ENCODE measurements around the gene TTC31. TPM values are rescaled to one million over a fixed set of nuclear protein-coding genes. Genes with fewer than 3 reads are reported as not detected.
"Not testable (repeated sequence)": the region's sequence is repeated elsewhere in the genome, so short reads cannot be mapped to it uniquely, and the experiment has no call there.

TTC31 gene
- total RNA-seq, 1 donor from 2014 or later = 5.3 TPM

DNA sequence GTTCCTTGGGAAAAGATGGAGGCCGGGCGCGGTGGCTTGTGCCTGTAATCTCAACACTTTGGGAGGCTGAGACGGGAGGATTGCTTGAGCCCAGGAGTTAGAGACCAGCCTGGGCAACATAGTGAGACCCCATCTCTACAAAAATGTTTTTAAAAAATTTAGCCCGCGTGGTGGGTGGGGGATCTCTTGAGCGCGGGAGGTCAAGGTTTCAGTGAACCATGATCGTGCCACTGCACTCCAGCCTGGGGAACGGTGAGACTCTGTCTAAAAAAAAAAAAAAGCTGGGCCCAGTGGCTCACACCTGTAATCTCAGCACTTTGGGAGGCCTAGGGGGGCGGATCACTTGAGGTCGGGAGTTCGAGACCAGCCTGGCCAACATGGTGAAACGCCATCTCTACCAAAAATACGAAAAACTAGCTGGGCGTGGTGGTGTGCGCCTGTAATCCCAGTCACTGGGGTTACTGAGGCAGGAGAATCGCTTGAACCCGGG lies 839 bp downstream of the TTC31 start:
- DNase-seq (ENCODE audit: low read depth in 2 of 2) = not testable (repeated sequence)

DNA sequence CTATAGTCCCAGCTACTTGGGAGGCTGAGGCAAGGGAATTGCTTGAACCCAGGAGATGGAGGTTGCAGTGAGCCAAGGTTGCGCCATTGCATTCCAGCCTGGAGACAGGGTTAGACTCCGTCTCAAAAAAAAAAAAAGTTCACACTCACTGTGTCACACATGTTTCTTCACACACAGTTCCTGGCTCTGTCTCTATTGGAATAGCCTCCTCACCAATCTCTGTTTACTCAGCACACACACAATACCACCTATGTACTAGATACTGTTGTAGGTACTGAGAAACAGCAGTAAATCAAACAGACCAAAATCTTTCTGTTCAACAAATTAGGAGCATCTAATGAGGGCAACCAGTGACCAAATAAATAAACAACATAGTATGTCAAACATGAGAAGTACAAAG lies 3.3 kb downstream of the TTC31 start:
- no peak for DNase-seq (ENCODE audit: low read depth in 2 of 2)

DNA sequence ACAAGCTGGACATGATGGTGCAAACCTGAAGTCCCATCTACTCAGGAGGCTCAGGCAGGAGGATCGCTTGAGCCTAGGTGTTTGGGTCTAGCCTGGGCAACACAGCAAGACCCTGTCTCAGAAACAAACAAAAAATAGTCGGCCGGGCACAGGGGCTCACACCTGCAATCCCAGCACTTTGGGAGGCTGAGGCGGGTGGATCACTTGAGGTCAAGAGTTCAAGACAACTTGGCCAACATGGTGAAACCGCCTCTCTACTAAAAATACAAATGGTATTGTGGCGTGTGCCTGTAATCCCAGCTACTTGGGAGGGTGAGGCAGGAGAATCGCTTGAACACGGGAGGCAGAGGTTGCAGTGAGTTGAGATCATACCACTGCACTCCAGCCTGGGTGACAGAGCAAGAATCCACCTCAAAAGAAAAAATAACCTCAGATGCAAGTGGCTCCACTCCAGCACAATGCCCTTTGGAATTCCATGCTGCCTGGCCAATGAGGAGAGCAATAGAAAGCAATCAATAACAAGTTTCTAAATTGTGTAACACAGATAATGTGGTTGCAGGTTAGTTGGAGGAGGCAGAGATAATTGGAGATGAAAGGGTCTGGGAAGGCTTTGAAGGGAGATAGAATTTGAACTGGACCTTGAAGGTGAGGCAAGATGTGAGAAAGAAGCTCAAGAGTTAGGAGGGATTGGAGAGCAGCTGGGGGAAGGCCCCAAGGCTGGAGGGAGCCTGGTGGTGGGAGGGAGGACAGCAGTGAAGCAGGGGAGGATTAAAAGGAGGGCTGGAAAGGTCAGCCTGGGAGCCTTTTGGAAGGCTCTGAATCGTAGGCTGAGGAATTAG lies 6.0 kb downstream of the TTC31 start:
- no peak for DNase-seq (ENCODE audit: low read depth in 2 of 2)

DNA sequence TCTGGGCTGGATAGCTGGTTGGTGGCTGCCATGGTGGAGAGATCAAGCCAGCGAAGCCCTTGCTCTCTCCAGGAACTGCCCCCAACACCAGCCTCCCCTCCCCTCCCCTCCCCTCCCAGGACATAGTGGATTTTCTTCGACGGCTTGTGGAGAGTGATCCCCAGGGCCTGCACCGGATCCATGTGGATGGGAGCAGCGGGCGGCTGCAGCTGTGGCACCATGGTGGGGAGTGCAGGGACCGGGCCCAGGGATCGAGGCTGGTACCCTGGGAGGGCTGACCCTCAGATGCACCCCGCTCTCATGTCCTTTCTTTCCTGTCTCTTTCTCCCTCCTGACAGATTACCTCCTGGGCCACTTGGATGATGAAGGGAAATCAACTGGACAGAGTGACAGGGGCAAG lies 7.0 kb downstream of the TTC31 start:
- DNase-seq (ENCODE audit: low read depth in 2 of 2) = no peak

DNA sequence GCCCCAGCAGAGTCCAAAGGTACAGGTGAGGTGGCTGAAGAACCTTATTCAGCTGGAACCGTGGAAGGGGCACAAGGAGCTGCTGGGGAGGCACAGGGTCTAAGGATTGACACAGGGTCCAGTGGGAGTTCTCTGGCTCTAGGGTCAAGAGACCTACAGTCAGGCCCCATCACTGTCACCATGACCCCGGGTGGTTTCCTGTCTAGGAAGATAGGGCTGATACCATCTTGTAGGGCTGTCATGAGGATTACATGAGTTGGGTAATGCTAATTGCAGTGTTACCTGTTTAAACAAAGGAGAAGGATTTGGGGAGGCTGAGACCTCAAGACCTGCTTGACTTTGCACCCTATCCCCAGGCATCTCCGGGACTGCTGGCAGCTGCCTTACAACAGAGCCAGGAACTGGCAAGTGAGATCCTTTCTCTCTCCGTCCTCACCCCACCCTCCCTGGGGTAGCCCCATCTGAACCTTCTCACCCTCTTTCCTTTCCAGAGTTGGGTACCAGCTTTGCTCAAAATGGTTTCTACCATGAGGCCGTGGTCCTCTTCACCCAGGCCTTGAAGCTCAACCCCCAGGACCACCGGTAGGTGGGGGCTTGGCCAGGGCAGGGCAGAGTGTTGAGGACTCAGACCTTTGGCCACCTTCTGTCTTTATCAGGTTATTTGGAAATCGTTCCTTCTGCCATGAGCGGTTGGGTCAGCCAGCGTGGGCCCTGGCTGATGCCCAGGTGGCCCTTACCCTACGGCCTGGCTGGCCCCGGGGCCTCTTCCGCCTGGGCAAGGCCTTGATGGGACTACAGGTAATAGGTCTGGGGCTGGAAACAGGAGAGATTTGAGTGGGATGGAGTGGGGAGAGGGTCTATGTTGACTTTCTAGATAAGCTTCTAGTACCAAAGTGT lies 9.0 kb downstream of the TTC31 start:
- DNase-seq (ENCODE audit: low read depth in 2 of 2) = no peak

DNA sequence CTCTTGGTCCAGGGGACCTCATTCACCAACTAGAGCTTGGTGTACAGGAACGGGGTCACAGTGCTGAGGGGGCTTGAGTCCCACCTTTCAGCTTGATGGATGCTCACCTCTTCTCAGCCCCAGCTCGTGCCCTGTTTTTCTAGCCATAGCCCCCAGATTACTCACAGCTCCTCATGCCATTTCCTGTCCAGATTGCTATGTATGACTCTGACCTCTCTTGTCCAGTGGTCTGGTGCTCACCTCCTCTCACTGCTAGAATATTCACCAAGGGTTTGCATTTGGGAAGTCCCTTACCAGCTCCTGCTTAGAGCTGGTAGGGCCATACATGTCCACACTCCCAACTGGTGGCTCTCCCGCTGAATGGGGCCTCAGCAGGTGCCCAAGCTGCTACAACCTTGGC lies 10.7 kb downstream of the TTC31 start:
- DNase-seq (ENCODE audit: low read depth in 2 of 2) = no peak

DNA sequence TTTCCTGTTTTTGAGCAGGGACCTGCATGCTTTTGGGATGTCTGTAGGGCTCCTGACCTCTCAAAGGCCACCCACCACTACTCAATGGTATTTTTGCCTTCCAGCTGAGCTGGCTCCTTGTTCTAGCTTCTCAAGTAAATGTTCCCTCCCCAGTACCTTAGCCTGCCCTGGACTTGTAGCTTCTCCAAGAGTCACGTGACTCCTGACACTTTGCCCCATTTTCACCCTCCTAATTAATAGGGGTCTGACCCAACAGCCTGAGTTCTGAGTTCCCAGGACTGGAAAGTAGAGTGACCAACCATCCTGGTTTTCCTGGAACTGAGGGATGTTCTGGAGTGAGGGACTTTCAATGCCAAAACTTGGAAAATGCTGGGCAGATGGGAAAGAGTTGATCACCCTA lies 12.6 kb downstream of the TTC31 start:
- DNase-seq (ENCODE audit: low read depth in 2 of 2) = no peak

DNA sequence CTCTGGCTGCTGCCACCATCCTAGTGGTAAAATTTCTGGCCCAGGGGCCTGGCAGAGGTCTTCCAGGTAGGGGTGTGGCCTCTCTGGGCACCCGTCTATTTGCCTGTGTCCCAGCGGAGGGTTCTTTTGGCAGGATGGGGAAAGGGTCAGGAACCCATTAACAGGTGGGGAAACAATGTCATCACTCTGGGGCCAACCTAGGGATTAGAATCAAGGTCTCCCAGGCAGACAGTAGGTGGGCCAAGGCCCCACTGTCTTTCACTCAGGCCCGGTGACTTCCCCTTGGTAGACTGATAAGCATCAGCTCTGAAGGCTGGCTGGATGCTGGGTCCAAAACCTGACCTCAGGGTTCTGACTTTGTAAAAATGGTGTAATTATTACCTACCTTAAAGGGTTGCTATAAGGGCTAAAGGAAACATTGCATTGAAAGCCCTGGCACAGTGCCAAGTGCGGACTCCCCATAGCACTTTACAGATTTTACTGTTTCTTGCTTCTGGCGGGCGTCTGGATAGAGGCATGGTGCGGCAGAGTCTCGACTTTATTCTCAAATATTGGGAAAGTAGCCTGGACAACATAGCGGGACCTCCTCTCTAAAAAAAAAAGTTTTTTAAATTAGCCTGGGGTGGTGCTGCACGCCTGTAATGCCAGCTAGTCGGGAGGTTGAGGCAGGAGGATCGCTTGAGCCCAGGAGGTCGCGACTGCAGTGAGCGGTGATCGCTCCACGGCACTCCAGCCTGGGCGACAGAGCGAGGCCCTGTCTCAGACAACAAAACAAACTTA lies 14.3 kb downstream of the TTC31 start:
- no peak for DNase-seq (ENCODE audit: low read depth in 2 of 2)

DNA sequence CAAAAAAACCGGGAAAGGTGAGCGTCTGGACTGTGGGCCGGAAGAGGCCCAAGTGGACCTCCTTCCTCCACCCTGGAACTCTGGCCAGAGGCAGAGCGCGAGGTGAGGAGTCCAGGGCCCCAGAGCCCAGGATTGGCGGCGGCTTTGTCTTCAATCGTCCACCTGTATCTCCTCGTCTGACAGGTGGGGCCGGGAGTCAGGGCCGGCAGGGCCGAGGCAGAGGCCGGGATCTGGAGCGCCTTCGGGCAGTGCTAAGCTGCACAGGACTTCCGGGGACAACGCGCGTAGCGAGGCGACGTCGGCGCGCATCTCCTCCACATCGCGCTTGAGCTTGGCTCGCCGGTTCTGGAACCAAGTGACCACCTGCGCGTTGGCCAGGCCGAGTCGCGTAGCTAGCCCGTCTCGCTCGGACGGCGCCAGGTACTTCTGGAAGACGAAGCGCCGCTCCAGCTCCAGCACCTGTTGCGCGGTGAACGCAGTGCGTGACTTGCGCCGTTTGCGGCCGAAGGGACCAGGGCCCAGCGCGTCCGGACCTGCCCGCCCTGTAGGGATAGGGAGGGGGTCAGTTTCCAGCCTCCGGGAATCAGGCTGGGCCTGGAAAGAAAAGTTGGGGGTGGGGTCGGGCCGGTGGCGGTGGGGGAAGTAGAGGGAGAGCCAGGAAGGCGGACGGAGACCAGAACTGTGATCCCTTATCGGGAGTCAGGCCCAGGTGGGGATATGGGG lies 15.1 kb downstream of the TTC31 start:
- DNase-seq (ENCODE audit: low read depth in 2 of 2) = no peak

DNA sequence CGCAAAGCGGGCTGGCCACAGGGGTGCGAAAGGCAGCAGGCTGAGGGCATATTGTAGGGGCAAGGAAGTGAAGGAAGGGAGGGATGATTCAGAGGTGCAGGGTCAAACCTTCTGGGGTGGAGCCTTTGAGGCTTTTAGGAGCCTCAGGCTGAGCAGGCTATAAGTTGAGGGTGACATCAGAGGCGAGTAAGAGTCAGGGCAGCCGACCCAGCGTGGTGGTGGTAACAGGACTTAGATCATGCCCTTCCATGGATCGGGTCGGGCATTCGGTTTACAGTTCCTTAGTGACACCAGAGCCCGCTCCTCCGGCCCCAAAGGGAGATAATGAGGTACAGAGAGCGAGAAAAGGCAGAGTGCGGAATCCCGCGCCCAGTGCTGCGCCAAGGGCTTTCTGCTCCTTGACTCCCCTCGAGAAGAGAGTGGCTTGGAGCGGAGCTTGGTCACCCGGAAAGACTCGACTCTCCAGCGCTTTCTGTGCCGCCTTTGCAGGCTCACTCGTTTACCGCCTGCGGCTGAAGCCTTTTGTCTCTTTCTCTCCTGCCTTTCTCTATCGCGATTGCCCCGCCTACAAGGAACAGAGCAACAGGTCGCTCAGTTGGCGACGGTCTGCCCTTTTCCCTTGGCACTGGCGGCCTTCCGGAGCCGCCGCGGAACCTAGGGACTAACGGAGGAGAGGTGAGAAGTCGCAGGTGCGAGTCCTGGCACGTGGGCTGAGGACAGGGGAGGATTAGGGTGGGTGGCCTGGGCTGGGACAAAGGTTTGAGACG lies 15.8 kb downstream of the TTC31 start:
- no peak for DNase-seq (ENCODE audit: low read depth in 2 of 2)

DNA sequence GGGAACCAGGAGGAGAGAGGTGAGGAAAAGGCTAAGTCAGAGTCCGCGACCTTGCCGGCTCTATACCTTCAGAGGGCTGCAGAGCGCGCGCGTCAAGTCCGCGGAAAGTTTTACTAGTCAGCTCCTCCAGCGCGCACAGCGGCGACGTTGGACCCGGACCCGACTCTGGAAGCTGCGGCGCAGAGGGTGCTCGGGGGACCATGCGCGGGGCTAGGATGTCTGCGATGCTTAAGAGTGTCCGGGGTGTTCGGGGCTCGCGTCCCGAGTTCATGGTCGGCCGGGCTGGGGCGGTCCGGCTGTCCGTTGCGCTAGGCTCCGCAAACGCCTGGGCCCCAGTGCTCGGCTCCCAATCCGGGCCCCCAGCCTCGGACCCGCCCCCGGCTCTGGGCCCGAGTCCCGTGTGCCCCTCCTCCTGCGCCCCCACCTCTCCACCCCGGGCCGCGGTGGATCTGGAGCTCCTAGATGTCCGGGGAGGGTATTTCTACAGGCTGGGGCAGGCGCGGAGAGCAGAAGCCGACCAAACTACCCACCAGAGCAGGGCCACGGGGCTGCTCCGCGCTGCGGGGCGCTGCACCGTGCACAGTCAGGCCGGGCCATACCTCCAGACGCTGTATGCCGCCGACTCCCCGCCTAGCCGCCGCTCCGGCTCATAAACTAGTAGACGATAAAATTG lies 16.5 kb downstream of the TTC31 start, which contains the start of gene LBX2:
Gene LBX2 (minus strand): TSS at position 337 of the 673 bp plus-strand sequence. CDS start 66 bp downstream, at position 271.
- no peak for DNase-seq (ENCODE audit: low read depth in 2 of 2)

DNA sequence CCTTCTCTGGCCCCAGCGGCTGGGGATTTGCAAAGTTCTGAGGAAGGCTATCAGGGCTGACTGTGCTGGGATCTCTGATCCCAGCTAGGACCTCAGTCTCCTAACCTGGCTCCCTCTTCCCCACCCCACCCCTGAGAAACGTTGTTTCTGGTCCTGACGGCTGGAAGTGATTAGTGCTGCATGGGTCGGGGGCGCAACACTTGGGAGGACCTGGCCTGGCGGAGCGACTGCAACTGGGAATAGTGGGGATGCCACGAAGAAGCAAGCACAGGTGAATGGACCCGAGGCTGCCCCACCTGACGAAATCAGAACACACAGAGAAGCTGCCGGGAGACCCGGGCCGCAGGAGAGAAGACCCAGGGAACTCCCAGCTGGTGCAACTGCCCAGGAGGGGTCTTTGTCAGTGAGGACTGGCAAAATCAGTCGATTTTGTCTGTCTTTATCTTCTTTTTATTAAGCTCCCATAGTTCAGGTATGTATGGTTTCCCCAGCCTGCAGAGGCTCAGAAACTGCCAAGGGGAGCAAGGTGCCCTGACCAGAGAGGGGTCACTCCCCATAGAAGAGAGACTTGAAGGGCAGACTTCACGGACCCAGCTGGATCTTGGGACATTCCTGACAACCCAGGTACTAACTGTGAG lies 17.2 kb downstream of the TTC31 start:
- no peak for DNase-seq (ENCODE audit: low read depth in 2 of 2)

DNA sequence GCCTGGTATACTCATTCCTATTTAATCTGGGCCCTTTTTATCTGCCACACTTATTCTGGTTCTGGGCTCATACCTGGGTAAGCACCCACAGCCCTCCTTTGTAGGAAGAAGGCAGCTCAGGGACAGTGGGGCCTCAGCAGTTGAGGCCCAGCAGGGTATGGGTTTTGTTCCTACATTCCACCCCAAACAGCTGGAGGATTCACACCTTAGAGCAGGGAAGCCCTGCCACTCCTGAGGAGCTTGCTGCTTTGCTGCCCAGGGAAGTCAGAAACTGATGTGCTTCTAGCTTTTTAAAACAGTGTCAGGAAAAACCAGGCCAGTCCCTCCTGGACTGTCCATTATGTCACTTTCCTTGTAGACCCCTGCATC lies 17.7 kb downstream of the TTC31 start:
- DNase-seq (ENCODE audit: low read depth in 2 of 2) = no peak

DNA sequence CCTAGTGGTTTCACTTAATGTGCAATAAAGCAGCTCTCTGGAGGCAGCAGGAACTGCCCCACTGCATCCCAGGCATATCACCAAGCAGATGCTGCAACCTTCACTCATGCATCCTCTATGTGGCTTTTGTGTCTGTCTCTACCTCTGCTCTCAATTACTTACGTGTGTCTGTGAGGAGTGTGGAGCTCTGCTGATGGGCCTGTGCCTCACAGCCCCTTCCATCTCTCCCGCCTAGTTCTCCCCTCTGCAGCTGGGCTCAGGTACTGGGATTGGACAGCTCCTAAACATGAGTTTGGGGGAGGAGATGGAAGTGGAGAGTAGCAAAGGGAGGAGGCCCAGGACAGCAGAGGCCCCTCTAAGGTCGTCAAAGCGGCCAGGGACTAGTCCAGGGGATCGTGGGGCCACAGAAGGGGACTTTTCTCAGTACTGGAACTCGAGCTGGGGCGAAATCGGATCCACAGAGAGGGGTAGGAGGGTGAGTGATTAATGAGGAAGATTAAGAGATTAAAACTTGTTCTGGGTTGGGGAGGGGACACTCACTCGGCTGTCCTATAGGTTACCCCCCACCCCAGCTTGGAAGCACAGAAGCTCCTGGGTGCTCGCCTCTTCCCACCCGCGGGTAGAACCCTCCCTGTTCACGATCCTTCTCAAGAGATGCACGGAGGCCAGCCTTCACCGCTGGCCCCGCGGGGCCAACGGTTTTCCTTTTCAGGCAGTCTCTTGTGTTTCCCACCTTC lies 18.6 kb downstream of the TTC31 start:
- DNase-seq (ENCODE audit: low read depth in 2 of 2) = no peak

DNA sequence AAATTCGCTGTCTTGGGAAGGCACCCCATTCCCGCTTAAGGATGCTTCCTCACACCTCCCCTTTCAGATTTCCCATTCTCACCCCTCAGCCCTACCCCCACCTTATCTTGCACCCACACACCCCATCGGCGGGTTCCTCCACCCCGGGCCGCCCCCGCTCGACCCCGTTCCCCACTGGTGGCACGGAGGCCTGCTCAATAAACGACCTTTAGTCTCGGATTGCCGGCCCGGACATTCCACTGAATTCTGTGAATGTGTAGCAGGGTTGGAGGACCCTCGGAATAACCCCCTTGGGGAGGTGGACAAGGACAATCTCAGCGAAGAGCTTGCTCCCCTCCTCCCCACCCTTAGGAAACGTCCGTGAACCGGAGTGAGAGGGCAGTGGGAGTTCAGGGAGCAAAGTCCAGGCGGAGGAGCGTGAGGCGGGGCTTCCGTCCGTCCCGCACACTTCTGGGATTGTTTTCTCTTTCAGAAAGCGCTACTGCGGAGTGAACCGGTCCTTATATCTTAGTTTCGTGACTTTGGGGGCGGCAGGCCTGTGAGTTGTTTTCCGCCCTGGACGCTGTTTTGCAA lies 19.4 kb downstream of the TTC31 start:
- DNase-seq (ENCODE audit: low read depth in 2 of 2) = no peak

DNA sequence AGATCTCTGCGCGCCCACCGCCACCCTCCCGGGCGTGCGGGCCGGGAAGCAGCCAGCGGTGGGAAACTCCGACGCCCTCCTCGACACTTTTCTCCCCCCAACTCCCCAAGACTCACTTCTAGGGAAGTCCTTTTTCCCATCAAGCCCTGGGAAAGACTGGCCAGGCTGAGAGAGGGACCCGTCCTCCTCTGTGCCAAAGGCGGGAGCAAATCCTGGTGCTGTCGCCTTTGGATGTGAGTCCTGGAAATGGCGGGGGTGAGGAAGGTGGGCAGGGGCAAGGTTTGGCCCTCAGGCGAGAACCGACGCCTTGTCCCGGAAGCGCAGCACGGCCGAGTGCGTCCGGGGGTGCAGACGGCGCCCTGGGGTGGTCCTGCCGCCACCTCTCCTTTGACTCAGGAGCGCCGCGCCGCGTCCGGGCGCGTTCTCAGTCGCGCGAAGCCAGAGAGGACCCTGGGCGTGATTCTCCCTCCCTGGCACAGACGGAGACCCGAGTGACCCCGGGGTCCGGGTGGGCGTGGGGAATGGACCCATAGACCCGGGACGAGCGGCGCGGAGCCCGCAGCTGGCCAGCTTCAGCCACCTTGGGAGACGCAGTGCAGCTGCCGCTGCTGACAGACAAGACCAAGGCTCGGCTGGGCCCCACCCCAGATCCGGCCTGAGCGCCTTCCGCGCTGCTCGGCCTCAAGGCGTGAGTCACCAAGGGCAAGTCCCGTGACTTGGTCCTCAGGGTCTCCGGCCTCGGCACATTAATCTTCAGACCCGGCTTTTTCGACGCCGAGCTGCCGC lies 20.0 kb downstream of the TTC31 start:
- DNase-seq (ENCODE audit: low read depth in 2 of 2) = peak in 1 of 2 donors; percentile 80

Measured in dermis microvascular lymphatic vessel endothelial cell (primary cell).